Fibroblast of pulmonary artery (primary cell): ENCODE data around the gene CHSY1.

Experiments
- DNase-seq: peaks from one replicate; pipeline ENCODE4 v3.0.0-alpha.2; 2010; ENCODE audit warnings: low read depth
- H3K4me3 ChIP-seq: replicated peaks from 2 replicates; pipeline ENCODE4 v1.5.1; 2011; ENCODE audit warnings: low read depth, mild to moderate bottlenecking, control low read depth, low read length, moderate library complexity
- CTCF ChIP-seq: IDR thresholded peaks from 2 replicates; pipeline ENCODE4 v1.5.1; 2011; ENCODE audit warnings: mild to moderate bottlenecking, control low read depth, low read length, inconsistent platforms; ENCODE audit errors: missing control alignments

CHSY1 gene

DNA sequence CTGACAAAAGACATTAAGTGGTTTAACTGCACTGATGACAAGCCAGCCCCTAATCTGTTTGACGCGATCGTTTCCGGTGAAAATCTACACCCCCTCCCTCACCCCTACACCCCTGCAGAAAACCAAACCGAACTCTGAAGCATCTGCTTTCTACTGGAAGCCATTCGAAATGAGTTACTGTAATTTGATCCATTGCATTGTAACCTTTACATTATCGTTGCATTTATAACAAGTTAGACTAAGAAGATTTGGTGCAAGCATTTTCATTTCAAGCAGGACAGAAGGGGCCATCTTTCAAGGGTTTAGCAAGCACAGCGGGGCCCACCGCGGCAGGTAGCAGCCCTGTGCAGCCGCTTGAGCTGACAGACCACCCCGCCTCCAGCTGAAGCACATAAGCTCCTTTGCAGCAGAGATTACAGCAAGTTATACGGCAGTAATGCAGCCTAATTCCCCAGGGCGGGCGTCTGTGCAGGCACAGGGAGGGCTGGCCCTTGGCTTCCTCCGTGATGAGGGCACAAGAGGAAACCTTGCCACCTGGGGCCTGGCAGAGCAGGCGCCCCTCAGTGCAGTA, 79.3 kb downstream of the CHSY1 start:
- DNase-seq: no peak
- TF ChIP-seq CTCF: no peak
- no peak overlapping the region for H3K4me3 ChIP-seq

GRCh38 chr15:101171954-101172353, 79.9 kb downstream of the CHSY1 start:
- no peak overlapping the region for H3K4me3 ChIP-seq
- no peak for DNase-seq
- no peak for TF ChIP-seq CTCF

DNA sequence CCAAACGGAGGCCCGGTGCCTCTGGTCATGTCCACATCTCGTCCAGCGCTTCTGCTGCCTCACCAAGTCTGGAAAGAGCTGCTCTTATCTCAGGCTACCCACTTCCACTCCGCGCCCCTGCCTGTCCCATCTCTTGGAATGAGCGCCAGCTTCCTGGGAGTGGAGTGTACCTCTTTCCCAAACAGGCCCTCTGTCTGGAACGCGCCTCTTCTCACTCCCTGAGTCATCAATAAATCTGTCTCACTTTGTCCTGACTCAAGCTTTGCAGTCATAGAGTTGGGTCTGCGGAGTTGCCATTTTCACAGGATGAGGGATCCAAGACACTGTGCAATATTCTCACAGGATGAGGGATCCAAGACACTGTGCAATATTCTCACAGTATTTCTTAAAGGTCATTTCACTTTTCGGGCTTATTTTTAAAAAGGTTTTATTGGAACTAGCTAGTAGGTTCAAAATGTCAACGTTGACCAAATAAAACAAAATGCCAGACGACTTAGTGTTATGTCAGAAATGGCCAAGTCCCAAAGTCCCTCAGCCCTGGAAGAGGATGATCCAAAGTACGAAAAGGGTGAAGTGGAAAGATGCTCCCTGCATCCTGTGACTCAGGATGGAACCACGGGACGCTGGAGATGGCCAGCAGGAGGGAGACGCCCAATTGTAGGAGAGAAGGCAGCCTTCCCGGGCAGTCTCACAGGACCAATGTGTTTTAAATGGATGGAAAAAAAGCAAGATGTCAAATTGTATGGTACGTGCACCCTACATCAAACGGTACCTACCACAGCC, 81.1 kb downstream of the CHSY1 start:
- H3K4me3 ChIP-seq: no peak overlapping the region
- peak; percentile 74 for DNase-seq
- TF ChIP-seq CTCF: no peak

- no peak overlapping the region for H3K4me3 ChIP-seq
- TF ChIP-seq CTCF: no peak
- DNase-seq: peak; percentile 62
These were observed 82.3 kb downstream of the CHSY1 start for GRCh38 chr15:101169495-101170071.

GRCh38 chr15:101168898-101169494, 82.9 kb downstream of the CHSY1 start:
- no peak for TF ChIP-seq CTCF
- no peak for DNase-seq
- no peak overlapping the region for H3K4me3 ChIP-seq

DNA sequence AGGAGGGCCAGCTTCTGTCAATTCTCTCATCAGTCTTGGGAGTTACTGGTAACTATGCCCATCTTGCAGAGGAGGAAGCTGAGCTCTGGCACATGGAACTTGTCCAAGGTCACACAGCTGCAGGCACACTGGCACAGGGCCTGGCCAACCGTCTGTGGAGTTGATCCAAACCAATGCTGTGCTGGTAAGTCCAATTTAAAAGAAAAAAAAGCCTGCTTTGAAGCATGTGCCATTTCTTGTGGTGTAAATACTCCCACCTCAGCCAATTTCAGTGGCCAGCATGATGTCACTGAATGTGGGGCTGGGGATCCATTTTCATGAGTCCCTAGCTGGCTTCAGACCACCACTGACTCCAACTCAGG, 83.4 kb downstream of the CHSY1 start:
- DNase-seq: peak; percentile 87
- no peak for TF ChIP-seq CTCF
- no peak overlapping the region for H3K4me3 ChIP-seq
